Measurements from ENCODE around the gene LEO1. TPM values are rescaled to one million over a fixed set of nuclear protein-coding genes. Genes with fewer than 3 reads are reported as not detected.

LEO1 gene
- total and polyA plus RNA-seq, 10 of the 15 experiments (the other 5 are each of a cell fraction or from before 2014, with no cell fraction given): 13.6 to 50.6 (median 32.4) TPM

DNA sequence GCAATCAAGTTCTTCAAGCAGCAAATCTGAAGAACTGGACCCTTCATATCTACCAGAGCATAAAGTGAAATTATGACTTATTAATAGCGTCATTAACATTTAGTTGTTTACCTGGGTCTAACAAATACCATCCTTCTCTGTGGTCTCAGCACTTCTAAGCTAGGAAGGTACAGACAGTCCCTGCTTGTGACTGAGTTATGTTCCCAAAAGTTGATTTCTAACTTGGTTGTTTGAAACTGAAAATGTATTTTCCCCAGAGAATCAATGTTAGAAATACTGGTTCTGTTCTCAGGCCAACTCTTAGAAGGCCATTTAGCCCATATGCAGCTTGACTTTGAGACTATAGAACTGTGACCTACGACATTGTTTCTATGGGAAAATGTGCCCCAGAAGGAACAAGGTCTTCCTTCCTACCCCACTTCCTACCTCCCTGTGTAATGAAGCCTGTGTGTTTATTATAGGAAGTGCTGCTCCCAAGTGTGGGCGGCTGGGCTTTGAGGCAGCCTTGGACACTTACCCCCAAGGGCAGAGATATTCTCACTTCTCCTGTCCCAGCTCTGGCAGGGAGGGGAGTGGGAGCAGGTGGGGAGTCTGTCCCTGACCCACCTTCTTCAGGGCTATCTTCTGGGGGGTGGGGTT lies 35.2 kb upstream of the LEO1 start (continued):
- TF ChIP-seq, protein P1, sequence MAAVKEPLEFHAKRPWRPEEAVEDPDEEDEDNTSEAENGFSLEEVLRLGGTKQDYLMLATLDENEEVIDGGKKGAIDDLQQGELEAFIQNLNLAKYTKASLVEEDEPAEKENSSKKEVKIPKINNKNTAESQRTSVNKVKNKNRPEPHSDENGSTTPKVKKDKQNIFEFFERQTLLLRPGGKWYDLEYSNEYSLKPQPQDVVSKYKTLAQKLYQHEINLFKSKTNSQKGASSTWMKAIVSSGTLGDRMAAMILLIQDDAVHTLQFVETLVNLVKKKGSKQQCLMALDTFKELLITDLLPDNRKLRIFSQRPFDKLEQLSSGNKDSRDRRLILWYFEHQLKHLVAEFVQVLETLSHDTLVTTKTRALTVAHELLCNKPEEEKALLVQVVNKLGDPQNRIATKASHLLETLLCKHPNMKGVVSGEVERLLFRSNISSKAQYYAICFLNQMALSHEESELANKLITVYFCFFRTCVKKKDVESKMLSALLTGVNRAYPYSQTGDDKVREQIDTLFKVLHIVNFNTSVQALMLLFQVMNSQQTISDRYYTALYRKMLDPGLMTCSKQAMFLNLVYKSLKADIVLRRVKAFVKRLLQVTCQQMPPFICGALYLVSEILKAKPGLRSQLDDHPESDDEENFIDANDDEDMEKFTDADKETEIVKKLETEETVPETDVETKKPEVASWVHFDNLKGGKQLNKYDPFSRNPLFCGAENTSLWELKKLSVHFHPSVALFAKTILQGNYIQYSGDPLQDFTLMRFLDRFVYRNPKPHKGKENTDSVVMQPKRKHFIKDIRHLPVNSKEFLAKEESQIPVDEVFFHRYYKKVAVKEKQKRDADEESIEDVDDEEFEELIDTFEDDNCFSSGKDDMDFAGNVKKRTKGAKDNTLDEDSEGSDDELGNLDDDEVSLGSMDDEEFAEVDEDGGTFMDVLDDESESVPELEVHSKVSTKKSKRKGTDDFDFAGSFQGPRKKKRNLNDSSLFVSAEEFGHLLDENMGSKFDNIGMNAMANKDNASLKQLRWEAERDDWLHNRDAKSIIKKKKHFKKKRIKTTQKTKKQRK (IDR thresholded peaks at IDR 0.05; ENCODE audit: low read depth, low read length): no peak
- TF ChIP-seq, protein P2, sequence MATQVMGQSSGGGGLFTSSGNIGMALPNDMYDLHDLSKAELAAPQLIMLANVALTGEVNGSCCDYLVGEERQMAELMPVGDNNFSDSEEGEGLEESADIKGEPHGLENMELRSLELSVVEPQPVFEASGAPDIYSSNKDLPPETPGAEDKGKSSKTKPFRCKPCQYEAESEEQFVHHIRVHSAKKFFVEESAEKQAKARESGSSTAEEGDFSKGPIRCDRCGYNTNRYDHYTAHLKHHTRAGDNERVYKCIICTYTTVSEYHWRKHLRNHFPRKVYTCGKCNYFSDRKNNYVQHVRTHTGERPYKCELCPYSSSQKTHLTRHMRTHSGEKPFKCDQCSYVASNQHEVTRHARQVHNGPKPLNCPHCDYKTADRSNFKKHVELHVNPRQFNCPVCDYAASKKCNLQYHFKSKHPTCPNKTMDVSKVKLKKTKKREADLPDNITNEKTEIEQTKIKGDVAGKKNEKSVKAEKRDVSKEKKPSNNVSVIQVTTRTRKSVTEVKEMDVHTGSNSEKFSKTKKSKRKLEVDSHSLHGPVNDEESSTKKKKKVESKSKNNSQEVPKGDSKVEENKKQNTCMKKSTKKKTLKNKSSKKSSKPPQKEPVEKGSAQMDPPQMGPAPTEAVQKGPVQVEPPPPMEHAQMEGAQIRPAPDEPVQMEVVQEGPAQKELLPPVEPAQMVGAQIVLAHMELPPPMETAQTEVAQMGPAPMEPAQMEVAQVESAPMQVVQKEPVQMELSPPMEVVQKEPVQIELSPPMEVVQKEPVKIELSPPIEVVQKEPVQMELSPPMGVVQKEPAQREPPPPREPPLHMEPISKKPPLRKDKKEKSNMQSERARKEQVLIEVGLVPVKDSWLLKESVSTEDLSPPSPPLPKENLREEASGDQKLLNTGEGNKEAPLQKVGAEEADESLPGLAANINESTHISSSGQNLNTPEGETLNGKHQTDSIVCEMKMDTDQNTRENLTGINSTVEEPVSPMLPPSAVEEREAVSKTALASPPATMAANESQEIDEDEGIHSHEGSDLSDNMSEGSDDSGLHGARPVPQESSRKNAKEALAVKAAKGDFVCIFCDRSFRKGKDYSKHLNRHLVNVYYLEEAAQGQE (IDR thresholded peaks at IDR 0.05; ENCODE audit: low read depth, low read length): no peak
- TF ChIP-seq EZH2 (IDR thresholded peaks at IDR 0.05; ENCODE audit: borderline replicate concordance, control insufficient read depth, low read depth, low read length) (no peak), LARP7 (IDR thresholded peaks at IDR 0.05) (no peak; the same call in 1 of the 2 replicates), MEF2B (IDR thresholded peaks at IDR 0.05; ENCODE audit: partially characterized antibody, poor library complexity, severe bottlenecking) (peak; percentile 93), BCLAF1 (IDR thresholded peaks at IDR 0.05) (no peak), IRF4 (IDR thresholded peaks at IDR 0.05; ENCODE audit: low read depth, low read length) (no peak), PAX5 (IDR thresholded peaks at IDR 0.05; ENCODE audit: borderline replicate concordance, low read depth, low read length) (no peak; the same call in 1 of the 2 replicates), MTA3 (IDR thresholded peaks at IDR 0.05; ENCODE audit: borderline replicate concordance, low read length) (no peak; the same call in none of the 2 replicates), NFYA (IDR thresholded peaks at IDR 0.05; ENCODE audit: borderline replicate concordance, low read depth, low read length) (no peak), PRDM15 (CRISPR knock-in tag; IDR thresholded peaks at IDR 0.05) (no peak), NRF1 (conservative IDR thresholded peaks at IDR 0.05; ENCODE audit: low read depth, low read length) (no peak), SPI1 (IDR thresholded peaks at IDR 0.05; ENCODE audit: borderline replicate concordance, insufficient read depth, low read depth, low read length) (peak; percentile 69)
- TF ChIP-seq, protein P3, sequence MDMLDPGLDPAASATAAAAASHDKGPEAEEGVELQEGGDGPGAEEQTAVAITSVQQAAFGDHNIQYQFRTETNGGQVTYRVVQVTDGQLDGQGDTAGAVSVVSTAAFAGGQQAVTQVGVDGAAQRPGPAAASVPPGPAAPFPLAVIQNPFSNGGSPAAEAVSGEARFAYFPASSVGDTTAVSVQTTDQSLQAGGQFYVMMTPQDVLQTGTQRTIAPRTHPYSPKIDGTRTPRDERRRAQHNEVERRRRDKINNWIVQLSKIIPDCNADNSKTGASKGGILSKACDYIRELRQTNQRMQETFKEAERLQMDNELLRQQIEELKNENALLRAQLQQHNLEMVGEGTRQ (IDR thresholded peaks at IDR 0.05; ENCODE audit: borderline replicate concordance, low read depth, low read length): no peak
